IPS-18a (cell line): ENCODE results near the gene AUTS2.
"Not testable (repeated sequence)": the region's sequence is repeated elsewhere in the genome, so short reads cannot be mapped to it uniquely, and the experiment has no call there.

Source experiments
- H3K27ac ChIP-seq: one replicate; pipeline ENCODE4 v1.5.1; 2013; ENCODE audit warnings: low read length
- H3K27me3 ChIP-seq: one replicate; pipeline ENCODE4 v1.6.1; 2013; ENCODE audit warnings: mild to moderate bottlenecking, low read length; ENCODE audit not compliant: control insufficient read depth, insufficient read depth
- H3K36me3 ChIP-seq: one replicate; pipeline ENCODE4 v1.6.1; 2013; ENCODE audit warnings: low read depth, low read length; ENCODE audit not compliant: control insufficient read depth
- H3K4me1 ChIP-seq: one replicate; pipeline ENCODE4 v1.6.1; 2013; ENCODE audit warnings: low read depth, low read length; ENCODE audit not compliant: control insufficient read depth
- H3K4me3 ChIP-seq: one replicate; pipeline ENCODE4 v1.5.1; 2013; ENCODE audit warnings: low read length
- H3K9ac ChIP-seq: one replicate; pipeline ENCODE4 v1.6.1; 2013; ENCODE audit warnings: mild to moderate bottlenecking, low read length, moderate library complexity
- H3K9me3 ChIP-seq: one replicate; pipeline ENCODE4 v1.6.1; 2013; ENCODE audit warnings: low read depth, low read length; ENCODE audit not compliant: control insufficient read depth

The AUTS2 gene

DNA sequence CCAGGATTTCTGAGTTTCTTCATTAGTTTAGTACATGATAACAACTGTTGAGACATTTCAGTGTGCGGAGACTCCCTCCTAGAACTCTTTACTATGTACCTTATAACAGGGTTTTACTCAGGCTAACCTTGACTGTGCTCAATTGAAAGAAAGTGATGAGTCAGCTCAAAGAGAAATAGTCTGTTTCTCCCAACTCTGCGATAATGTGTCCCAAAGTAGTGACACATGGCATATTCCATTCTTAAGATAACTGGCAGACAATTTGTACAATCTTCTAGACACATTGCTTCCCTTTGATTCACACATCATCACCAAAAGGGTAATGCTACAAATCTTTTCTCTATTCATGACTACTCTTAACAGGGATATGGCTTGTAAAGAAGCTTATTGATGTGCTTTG lies 645.2 kb downstream of the AUTS2 start:
- Histone ChIP-seq H3K4me1 (peaks cover 9% of the 10 kb centered on the region), H3K9ac (no peak overlapping the region), H3K27me3 (no peaks in the 10 kb centered on the region), H3K27ac (no peak overlapping the region), H3K9me3 (no peaks in the 10 kb centered on the region), H3K4me3 (no peak overlapping the region), H3K36me3 (no peaks in the 10 kb centered on the region)

GRCh38 chr7:70257921-70258320 lies 659.6 kb downstream of the AUTS2 start:
- H3K27me3 ChIP-seq: no peaks in the 10 kb centered on the region
- no peaks in the 10 kb centered on the region for H3K36me3 ChIP-seq
- H3K9me3 ChIP-seq: no peaks in the 10 kb centered on the region
- H3K9ac ChIP-seq: no peak overlapping the region
- no peaks in the 10 kb centered on the region for H3K4me1 ChIP-seq
- no peak overlapping the region for H3K27ac ChIP-seq
- no peak overlapping the region for H3K4me3 ChIP-seq

DNA sequence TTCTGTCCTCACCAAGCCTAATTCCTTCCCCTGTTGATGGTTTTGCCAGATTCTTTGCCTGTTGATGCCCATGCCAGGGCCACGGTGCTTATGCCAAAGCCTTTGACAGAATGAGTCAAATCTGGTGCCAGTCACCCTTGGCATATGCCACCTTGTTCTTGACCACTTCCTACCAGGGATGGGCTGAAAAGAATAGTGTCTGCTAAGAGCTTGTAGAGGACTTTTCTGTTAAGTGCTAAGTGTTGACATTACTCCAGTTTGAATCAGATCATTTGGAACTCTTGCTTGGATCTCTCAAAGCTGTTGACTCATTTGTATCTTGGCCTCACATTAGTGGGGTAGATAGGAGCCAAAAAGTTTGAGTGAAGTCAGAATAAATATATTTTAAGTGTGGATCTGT lies 661.2 kb downstream of the AUTS2 start:
- Histone ChIP-seq H3K9ac (no peak overlapping the region), H3K27me3 (no peaks in the 10 kb centered on the region), H3K4me1 (no peaks in the 10 kb centered on the region), H3K36me3 (no peaks in the 10 kb centered on the region), H3K4me3 (no peak overlapping the region), H3K9me3 (no peaks in the 10 kb centered on the region), H3K27ac (no peak overlapping the region)

GRCh38 chr7:70263471-70264255 lies 665.4 kb downstream of the AUTS2 start:
- Histone ChIP-seq H3K27me3 (no peaks in the 10 kb centered on the region), H3K9me3 (no peaks in the 10 kb centered on the region), H3K4me1 (peaks cover 6% of the 10 kb centered on the region), H3K4me3 (no peak overlapping the region), H3K36me3 (no peaks in the 10 kb centered on the region), H3K27ac (no peak overlapping the region), H3K9ac (no peak overlapping the region)

DNA sequence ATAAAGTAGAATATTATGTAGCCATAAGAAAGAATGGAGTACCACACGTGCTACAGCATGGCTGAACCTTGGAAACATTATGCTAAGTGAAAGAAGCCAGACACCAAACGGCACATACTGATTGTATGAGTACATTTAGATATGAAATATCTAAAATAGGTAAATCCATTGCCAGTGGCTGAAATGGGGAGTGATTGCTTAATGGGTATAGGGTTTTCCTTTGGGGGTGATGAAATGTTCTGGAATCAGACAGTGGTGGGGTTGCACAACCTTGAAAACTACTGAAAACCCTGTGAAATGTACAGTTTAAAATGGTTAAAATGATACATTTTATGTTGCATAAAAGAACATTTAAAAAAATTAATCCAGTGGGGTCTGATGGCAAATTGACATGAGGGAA lies 667.9 kb downstream of the AUTS2 start:
- H3K9me3 ChIP-seq: no peaks in the 10 kb centered on the region
- H3K4me3 ChIP-seq: no peak overlapping the region
- peaks cover 16% of the 10 kb centered on the region for H3K4me1 ChIP-seq
- no peaks in the 10 kb centered on the region for H3K36me3 ChIP-seq
- no peak overlapping the region for H3K9ac ChIP-seq
- H3K27me3 ChIP-seq: no peaks in the 10 kb centered on the region
- no peak overlapping the region for H3K27ac ChIP-seq

DNA sequence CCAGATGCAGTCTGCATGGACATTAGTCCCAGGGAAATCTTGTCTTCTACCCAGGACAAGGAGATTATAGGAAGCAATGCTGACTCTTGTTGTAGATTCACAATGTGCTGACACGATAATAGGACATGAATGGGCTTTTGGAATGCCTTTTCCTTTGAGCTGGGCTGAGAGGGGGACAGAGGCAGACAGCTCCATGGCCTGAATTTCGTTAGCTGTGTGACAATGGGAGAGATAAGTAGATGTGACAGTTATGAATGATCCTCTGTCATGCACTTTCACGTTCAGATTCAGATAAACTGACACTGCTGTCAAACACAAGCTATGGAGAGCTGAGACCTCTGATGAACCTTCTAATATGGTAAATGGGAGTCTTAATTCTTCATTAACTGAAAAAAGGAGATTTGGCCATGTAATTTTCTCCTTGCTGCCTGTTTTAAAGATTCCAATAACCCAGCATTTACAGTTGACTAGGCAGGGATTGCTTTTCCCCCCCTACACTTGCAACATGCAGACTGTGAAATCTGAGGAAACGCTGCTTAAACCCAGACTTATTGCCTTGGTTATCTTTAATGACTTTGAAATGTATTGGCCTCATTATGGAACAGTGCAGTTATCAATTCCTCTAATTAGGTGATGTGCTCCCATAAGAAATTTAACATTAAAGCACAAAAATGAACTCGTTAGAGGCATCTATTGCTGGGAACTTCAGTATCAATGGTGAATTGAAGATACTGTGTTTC lies 669.3 kb downstream of the AUTS2 start:
- H3K4me1 ChIP-seq: peaks cover 16% of the 10 kb centered on the region
- H3K27me3 ChIP-seq: no peaks in the 10 kb centered on the region
- no peak overlapping the region for H3K4me3 ChIP-seq

GRCh38 chr7:70268179-70268578 lies 669.9 kb downstream of the AUTS2 start:
- H3K4me3 ChIP-seq: no peak overlapping the region
- H3K9ac ChIP-seq: no peak overlapping the region
- H3K27me3 ChIP-seq: no peaks in the 10 kb centered on the region
- H3K9me3 ChIP-seq: no peaks in the 10 kb centered on the region
- H3K36me3 ChIP-seq: no peaks in the 10 kb centered on the region
- peaks cover 16% of the 10 kb centered on the region for H3K4me1 ChIP-seq
- H3K27ac ChIP-seq: no peak overlapping the region

More for the DNA sequence above, 669.3 kb downstream of the AUTS2 start:
- H3K27ac ChIP-seq: no peak overlapping the region
- H3K36me3 ChIP-seq: no peaks in the 10 kb centered on the region
- H3K9me3 ChIP-seq: no peaks in the 10 kb centered on the region
- no peak overlapping the region for H3K9ac ChIP-seq

- Histone ChIP-seq H3K4me1 (peaks cover 16% of the 10 kb centered on the region), H3K9ac (no peak overlapping the region), H3K36me3 (no peaks in the 10 kb centered on the region), H3K27me3 (no peaks in the 10 kb centered on the region), H3K9me3 (no peaks in the 10 kb centered on the region), H3K27ac (no peak overlapping the region), H3K4me3 (no peak overlapping the region)
Observed at GRCh38 chr7:70270149-70270548, 671.9 kb downstream of the AUTS2 start.

GRCh38 chr7:70271617-70272081 lies 673.4 kb downstream of the AUTS2 start:
- Histone ChIP-seq H3K4me1 (peaks cover 16% of the 10 kb centered on the region), H3K27me3 (no peaks in the 10 kb centered on the region), H3K4me3 (no peak overlapping the region), H3K36me3 (no peaks in the 10 kb centered on the region), H3K9me3 (no peaks in the 10 kb centered on the region), H3K27ac (no peak overlapping the region), H3K9ac (no peak overlapping the region)

- H3K36me3 ChIP-seq, H3K27me3 ChIP-seq, H3K9me3 ChIP-seq, H3K27ac ChIP-seq, H3K4me1 ChIP-seq, H3K4me3 ChIP-seq, H3K9ac ChIP-seq: not testable (repeated sequence)
Observed at GRCh38 chr7:70275570-70275969, 677.3 kb downstream of the AUTS2 start.

- Histone ChIP-seq H3K27me3 (no peaks in the 10 kb centered on the region), H3K4me3 (no peak overlapping the region), H3K36me3 (no peaks in the 10 kb centered on the region), H3K9me3 (no peaks in the 10 kb centered on the region), H3K4me1 (no peaks in the 10 kb centered on the region), H3K9ac (no peak overlapping the region), H3K27ac (no peak overlapping the region)
Observed at GRCh38 chr7:70285187-70285586, 686.9 kb downstream of the AUTS2 start.

DNA sequence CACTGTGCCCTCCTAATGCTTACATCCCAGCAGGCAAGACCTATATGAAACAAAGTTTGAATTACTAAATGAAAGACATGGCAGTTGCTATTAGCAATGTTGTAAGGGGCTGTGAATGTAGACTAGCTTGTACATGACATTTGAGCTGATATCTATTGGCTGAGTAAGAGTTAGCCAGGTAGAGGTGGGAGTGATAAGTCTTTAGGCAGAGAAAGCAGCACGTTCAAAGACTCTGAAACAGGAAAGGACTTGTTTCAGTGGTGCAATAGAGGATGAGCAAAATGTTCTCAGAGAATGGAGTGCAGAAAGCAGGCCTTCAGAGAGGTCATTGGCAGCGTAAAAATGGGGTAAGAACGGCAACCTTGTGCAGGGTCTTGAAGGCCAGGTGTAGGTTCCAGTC lies 687.6 kb downstream of the AUTS2 start:
- Histone ChIP-seq H3K27ac (no peak overlapping the region), H3K36me3 (no peaks in the 10 kb centered on the region), H3K4me3 (no peak overlapping the region), H3K9me3 (no peaks in the 10 kb centered on the region), H3K4me1 (no peaks in the 10 kb centered on the region), H3K27me3 (no peaks in the 10 kb centered on the region), H3K9ac (no peak overlapping the region)
